ENCODE data around the gene TSPAN3. TPM values are rescaled to one million over a fixed set of nuclear protein-coding genes. Genes with fewer than 3 reads are reported as not detected.

The TSPAN3 gene
- total RNA-seq, 1 donor from 2014 or later: 352 TPM

GRCh38 chr15:77099741-77100463 is 29.0 kb upstream of the TSPAN3 start:
- H3K27me3 Mint-ChIP-seq: peaks cover 7% of the 10 kb centered on the region
- no peak for TF ChIP-seq CTCF (IDR thresholded peaks at IDR 0.05; ENCODE audit: unreplicated experiment)
- no peak overlapping the region for H3K27ac Mint-ChIP-seq
- no peak overlapping the region for H3K4me3 Mint-ChIP-seq (ENCODE audit: low read depth)
- DNase-seq (ENCODE audit: low spot score, unreplicated experiment): no peak
- H3K9me3 Mint-ChIP-seq (ENCODE audit: low read depth): no peaks in the 10 kb centered on the region
- H3K36me3 Mint-ChIP-seq (ENCODE audit: insufficient read depth): no peaks in the 10 kb centered on the region
- peaks cover 18% of the 10 kb centered on the region for H3K4me1 Mint-ChIP-seq (ENCODE audit: low read depth)

GRCh38 chr15:77098572-77098971 is 27.7 kb upstream of the TSPAN3 start:
- H3K36me3 Mint-ChIP-seq (ENCODE audit: insufficient read depth): no peaks in the 10 kb centered on the region
- no peak for TF ChIP-seq CTCF (IDR thresholded peaks at IDR 0.05; ENCODE audit: unreplicated experiment)
- no peak for DNase-seq (ENCODE audit: low spot score, unreplicated experiment)
- no peak overlapping the region for H3K27ac Mint-ChIP-seq
- no peaks in the 10 kb centered on the region for H3K9me3 Mint-ChIP-seq (ENCODE audit: low read depth)
- peaks cover 17% of the 10 kb centered on the region for H3K4me1 Mint-ChIP-seq (ENCODE audit: low read depth)
- peaks cover 7% of the 10 kb centered on the region for H3K27me3 Mint-ChIP-seq
- H3K4me3 Mint-ChIP-seq (ENCODE audit: low read depth): no peak overlapping the region

- no peak for DNase-seq (ENCODE audit: low spot score, unreplicated experiment)
- Mint-ChIP-seq H3K4me1 (ENCODE audit: low read depth) (peaks cover 17% of the 10 kb centered on the region), H3K27ac (no peak overlapping the region), H3K9me3 (ENCODE audit: low read depth) (no peaks in the 10 kb centered on the region), H3K36me3 (ENCODE audit: insufficient read depth) (no peaks in the 10 kb centered on the region), H3K4me3 (ENCODE audit: low read depth) (no peak overlapping the region), H3K27me3 (peaks cover 7% of the 10 kb centered on the region)
- TF ChIP-seq CTCF (IDR thresholded peaks at IDR 0.05; ENCODE audit: unreplicated experiment): no peak
Observed at GRCh38 chr15:77097921-77098320, 27.0 kb upstream of the TSPAN3 start.

GRCh38 chr15:77097248-77097721 is 26.4 kb upstream of the TSPAN3 start:
- H3K27ac Mint-ChIP-seq: no peak overlapping the region
- no peaks in the 10 kb centered on the region for H3K36me3 Mint-ChIP-seq (ENCODE audit: insufficient read depth)
- peaks cover 7% of the 10 kb centered on the region for H3K27me3 Mint-ChIP-seq
- DNase-seq (ENCODE audit: low spot score, unreplicated experiment): no peak
- no peak for TF ChIP-seq CTCF (IDR thresholded peaks at IDR 0.05; ENCODE audit: unreplicated experiment)
- H3K4me1 Mint-ChIP-seq (ENCODE audit: low read depth): peaks cover 12% of the 10 kb centered on the region
- no peaks in the 10 kb centered on the region for H3K9me3 Mint-ChIP-seq (ENCODE audit: low read depth)
- H3K4me3 Mint-ChIP-seq (ENCODE audit: low read depth): no peak overlapping the region

GRCh38 chr15:77096541-77096940 is 25.6 kb upstream of the TSPAN3 start:
- TF ChIP-seq CTCF (IDR thresholded peaks at IDR 0.05; ENCODE audit: unreplicated experiment): no peak
- no peak for DNase-seq (ENCODE audit: low spot score, unreplicated experiment)
- Mint-ChIP-seq H3K4me3 (ENCODE audit: low read depth) (no peak overlapping the region), H3K4me1 (ENCODE audit: low read depth) (peaks cover 7% of the 10 kb centered on the region), H3K36me3 (ENCODE audit: insufficient read depth) (no peaks in the 10 kb centered on the region), H3K27ac (no peak overlapping the region), H3K9me3 (ENCODE audit: low read depth) (no peaks in the 10 kb centered on the region), H3K27me3 (peaks cover 7% of the 10 kb centered on the region)
